Neuron (in vitro differentiated cells): Measurements from ENCODE around the gene KHDC4.

Source experiments
- H2AFZ ChIP-seq: one replicate; pipeline ENCODE4 v1.6.1; 2013; ENCODE audit warnings: low read depth, mild to moderate bottlenecking, inconsistent platforms, low read length, moderate library complexity
- H3K27me3 ChIP-seq: one replicate; pipeline ENCODE4 v1.6.1; 2013; ENCODE audit warnings: low read length; ENCODE audit not compliant: insufficient read depth
- H3K36me3 ChIP-seq: one replicate; pipeline ENCODE4 v1.6.1; 2013; ENCODE audit warnings: low read length; ENCODE audit not compliant: insufficient read depth
- H3K4me1 ChIP-seq: one replicate; pipeline ENCODE4 v1.6.1; 2013; ENCODE audit warnings: low read length; ENCODE audit not compliant: insufficient read depth
- H3K4me3 ChIP-seq: 2 replicates; pipeline ENCODE4 v1.5.1; 2013; ENCODE audit warnings: mild to moderate bottlenecking, low read length, moderate library complexity
- H3K9me3 ChIP-seq: one replicate; pipeline ENCODE4 v1.6.1; 2013; ENCODE audit warnings: low read length

KHDC4 gene

DNA sequence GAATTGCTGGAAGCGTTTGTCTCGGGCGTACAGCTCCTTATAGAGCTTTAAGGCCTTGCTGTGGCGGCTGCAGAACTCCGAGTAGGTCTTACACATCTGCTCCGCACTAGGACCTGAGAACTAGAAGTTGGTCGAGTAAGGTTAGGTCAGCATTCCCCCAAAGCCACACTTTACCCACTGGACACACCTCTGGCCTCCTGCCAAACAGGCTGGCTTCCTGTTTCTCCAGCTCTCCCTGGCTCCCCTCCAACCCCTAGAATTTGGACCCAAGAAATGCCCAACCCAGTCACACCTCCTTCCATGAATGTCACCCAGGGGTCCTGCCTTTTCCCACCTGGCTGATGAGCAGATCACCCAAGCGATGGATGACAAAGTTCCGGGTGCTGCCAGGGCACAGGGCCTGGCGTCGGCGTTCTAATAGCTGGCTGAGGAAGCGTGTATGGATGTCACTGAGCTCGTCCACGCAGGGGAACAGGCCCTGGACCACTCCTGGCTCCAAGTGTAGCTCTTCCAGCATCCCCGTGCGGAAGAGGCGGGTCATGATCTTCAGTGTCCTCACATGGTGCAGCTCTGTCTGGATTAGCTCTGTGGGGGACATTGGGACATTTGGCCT is 28.5 kb upstream of the KHDC4 start:
- Histone ChIP-seq H3K9me3 (no peaks in the 10 kb centered on the region), H3K36me3 (peaks cover 86% of the 10 kb centered on the region)

DNA sequence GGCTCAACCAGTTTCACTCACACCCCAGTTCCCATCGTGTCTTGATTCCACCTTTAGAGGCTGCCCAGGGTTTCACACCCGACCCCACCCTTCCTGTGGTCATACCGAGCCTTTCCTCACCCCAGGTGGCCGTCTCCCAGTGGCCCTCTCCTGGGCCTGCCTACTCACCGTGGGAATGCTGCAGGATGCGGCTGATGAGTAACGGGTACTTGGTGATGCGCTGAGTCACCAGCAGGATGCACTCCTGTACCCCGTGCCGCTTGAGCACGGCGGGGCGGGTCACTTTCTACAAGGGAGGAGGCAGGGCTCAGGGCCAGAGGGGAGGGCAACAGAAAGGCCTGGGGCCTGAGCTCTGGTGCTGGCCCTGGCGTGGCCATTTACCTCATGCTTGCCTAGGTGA is 27.7 kb upstream of the KHDC4 start:
- Histone ChIP-seq H3K36me3 (peaks cover 86% of the 10 kb centered on the region), H3K27me3 (no peaks in the 10 kb centered on the region), H3K4me1 (no peaks in the 10 kb centered on the region), H3K4me3 (no peak overlapping the region), H2AFZ (no peak overlapping the region), H3K9me3 (no peaks in the 10 kb centered on the region)

More for the DNA sequence above, 28.5 kb upstream of the KHDC4 start:
- Histone ChIP-seq H3K4me1 (peaks cover 6% of the 10 kb centered on the region), H3K4me3 (no peak overlapping the region), H2AFZ (no peak overlapping the region), H3K27me3 (no peaks in the 10 kb centered on the region)

DNA sequence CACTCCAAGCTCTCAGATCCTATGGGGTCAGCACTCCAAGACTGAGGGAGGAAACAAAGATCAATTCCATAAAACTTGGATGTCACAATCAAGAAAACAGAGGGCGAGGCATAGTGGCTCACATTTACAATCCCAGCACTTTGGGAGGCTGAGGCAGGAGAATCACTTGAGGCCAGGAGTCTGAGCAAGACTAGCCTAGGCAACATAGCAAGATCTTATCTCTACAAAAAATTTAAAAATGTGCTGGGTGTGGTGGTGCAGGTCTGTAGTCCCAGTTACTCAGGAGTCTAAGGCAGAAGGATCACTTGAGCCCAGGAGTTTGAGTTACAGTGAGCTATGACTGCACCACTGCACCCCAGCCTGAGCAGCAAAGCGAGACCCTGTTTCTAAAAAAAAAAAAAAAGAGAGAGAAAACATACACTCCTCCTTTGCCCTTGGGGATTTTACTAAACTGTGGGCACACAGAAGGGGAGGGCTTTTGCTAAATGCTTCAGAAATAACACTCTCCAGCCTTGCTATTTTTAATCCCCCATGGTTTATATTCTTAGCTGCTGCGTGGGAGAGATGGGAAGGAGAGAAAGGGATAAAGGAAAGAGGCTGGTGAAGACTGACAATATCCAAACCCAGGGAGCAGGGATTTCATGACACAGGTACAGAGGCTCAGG is 26.0 kb upstream of the KHDC4 start:
- no peaks in the 10 kb centered on the region for H3K27me3 ChIP-seq
- no peaks in the 10 kb centered on the region for H3K4me1 ChIP-seq
- no peak overlapping the region for H2AFZ ChIP-seq
- H3K9me3 ChIP-seq: no peaks in the 10 kb centered on the region
- peaks cover 83% of the 10 kb centered on the region for H3K36me3 ChIP-seq
- no peak overlapping the region for H3K4me3 ChIP-seq

DNA sequence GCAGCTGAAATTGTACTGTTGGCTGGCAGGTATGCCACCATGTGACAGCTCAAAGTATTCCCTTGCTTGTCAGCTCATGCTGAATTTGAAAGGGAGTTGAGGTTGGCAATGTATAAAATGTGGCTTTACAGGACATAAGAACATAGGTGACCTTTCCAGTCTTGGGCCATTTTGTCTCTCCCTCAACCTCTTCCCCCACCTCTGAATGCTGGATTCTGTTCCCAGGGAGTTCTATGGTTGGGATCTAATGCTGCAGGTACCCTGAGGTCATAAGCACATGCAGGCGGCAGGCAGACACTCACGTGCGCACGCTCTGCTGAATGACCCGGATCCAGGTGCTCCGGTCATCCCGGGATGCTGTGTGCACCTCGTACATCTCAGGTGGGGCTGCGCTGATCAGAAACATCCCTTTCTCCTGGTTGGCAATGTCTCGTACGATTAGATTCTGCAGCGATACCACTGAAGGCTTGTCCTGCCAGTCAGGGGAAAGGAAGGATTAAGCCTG is 23.2 kb upstream of the KHDC4 start:
- H3K36me3 ChIP-seq: peaks cover 85% of the 10 kb centered on the region
- H3K4me3 ChIP-seq: no peak overlapping the region
- no peak overlapping the region for H2AFZ ChIP-seq
- H3K4me1 ChIP-seq: no peaks in the 10 kb centered on the region
- H3K27me3 ChIP-seq: no peaks in the 10 kb centered on the region
- no peaks in the 10 kb centered on the region for H3K9me3 ChIP-seq

DNA sequence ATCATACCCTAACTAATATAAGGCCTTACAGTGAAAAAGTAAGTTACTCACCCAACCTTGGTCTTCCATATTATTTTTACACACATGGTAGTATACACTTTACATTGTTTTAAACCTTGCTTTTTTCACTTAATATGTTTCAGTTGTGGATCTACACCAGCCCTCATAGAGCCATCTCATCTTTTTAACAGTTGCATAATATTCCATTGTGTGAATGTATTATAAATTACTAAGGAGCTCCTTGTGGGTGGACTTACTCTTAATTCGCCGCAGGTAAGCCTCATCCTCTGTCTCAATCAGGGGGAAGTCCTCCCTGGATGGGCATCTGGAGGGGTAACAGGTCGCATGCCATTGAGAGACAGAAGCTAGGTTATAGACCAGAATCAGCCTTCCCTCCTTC is 20.4 kb upstream of the KHDC4 start:
- H3K36me3 ChIP-seq: peaks cover 85% of the 10 kb centered on the region
- H3K4me3 ChIP-seq: no peak overlapping the region
- no peaks in the 10 kb centered on the region for H3K9me3 ChIP-seq
- H3K4me1 ChIP-seq: no peaks in the 10 kb centered on the region
- no peak overlapping the region for H2AFZ ChIP-seq
- no peaks in the 10 kb centered on the region for H3K27me3 ChIP-seq

DNA sequence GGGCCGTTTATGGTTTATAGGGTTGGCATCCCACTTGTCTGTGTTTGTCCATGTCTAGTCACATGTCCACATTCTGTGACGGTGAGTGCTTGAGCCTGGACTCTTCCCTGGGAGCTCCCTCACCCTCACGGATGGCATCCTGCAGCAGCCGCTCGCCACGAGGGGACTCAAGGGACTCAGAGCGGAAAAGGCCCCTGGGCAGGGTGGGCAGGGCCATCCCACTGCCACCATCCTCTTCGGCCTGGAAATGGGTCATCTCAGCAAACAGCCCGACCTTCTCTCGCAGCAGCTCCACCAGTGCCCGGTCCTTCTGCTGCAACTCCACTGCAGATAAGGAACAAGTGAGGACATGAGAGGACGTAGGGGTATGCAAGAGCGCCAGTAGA is 18.3 kb upstream of the KHDC4 start:
- H3K4me3 ChIP-seq: no peak overlapping the region
- H3K9me3 ChIP-seq: no peaks in the 10 kb centered on the region
- peaks cover 82% of the 10 kb centered on the region for H3K36me3 ChIP-seq
- H2AFZ ChIP-seq: no peak overlapping the region
- H3K4me1 ChIP-seq: no peaks in the 10 kb centered on the region
- no peaks in the 10 kb centered on the region for H3K27me3 ChIP-seq

DNA sequence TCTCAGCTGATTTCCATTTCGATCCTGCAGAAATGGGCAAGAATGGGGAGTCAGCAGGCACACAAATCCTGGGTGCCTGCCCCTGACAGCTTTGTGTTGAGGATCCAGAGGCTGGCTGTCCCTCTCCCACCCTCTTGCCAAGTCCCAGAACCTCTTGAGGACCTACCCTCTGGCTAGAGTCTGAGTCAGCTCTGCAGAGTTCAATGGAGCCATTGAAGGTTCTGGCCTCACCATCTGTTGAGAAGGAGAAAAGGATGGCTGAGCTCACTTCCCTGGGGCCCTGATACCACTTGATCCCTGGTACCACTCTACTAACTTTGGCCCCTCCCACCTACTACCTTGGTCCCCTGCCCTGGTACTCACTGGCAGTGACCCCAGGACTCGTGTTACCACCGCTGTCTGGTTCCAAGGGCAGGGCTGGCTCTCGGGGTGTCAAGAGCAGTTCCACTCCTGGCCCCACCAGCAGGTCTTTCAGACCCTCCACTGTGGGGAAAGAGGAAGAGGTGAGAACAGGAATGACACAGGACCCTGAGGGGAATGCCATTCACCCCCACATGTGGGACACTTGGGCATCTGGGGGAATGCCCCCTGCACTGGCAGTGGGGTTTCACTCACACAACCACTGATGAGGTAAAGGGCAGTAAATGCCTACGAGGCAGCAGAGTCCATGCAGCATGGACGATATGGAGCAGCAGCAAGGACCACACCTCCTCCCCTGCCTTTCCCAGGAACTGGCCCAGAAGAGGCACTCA is 17.7 kb upstream of the KHDC4 start:
- H3K4me3 ChIP-seq: no peak overlapping the region
- peaks cover 81% of the 10 kb centered on the region for H3K36me3 ChIP-seq
- H3K4me1 ChIP-seq: no peaks in the 10 kb centered on the region
- no peaks in the 10 kb centered on the region for H3K9me3 ChIP-seq
- H2AFZ ChIP-seq: no peak overlapping the region
- H3K27me3 ChIP-seq: no peaks in the 10 kb centered on the region

DNA sequence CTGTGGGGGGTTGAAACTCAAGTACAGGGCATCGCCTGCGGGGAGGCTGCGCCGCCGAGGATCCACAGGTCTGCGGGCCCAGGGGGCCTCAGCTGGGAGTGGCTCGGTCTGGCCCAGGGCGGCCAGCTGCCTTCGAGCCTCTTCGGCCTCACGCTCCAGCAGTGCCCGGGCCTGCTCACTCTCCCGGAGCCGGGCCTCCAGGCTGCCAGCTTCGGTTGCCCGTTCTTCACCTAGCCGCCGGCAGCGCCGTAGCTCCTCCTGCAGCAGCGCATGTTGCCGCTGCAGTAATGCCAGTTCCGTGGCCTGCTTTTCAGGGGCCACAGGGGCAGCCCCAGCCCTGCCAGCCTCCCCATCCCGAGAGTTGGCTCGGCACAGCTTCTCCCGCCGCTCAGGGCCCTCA is 16.6 kb upstream of the KHDC4 start:
- H3K36me3 ChIP-seq: peaks cover 81% of the 10 kb centered on the region
- H2AFZ ChIP-seq: no peak overlapping the region
- no peaks in the 10 kb centered on the region for H3K4me1 ChIP-seq
- H3K9me3 ChIP-seq: no peaks in the 10 kb centered on the region
- H3K4me3 ChIP-seq: no peak overlapping the region
- H3K27me3 ChIP-seq: no peaks in the 10 kb centered on the region

DNA sequence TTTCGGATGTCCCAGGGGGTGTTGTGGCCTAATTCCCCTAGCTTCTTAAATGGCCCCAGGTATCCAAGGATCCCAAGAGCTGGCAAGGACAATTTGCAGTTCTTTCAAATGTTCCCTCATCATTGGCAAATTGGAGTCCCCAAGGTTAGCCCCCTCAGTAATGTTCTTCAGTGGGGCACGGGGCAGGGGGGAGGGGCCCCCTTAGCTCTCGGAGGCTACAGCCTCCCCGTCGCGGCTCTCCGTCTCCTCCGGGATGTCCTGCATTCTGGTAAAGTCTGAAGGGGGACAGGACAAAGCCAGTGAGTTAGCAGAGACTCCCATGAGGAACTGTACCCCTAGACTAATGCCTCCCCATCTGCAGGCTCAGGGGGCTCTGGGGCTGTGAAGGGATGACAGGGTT is 13.5 kb upstream of the KHDC4 start:
- Histone ChIP-seq H3K9me3 (no peaks in the 10 kb centered on the region), H3K36me3 (peaks cover 58% of the 10 kb centered on the region), H3K27me3 (no peaks in the 10 kb centered on the region), H3K4me1 (no peaks in the 10 kb centered on the region), H2AFZ (no peak overlapping the region), H3K4me3 (no peak overlapping the region)

DNA sequence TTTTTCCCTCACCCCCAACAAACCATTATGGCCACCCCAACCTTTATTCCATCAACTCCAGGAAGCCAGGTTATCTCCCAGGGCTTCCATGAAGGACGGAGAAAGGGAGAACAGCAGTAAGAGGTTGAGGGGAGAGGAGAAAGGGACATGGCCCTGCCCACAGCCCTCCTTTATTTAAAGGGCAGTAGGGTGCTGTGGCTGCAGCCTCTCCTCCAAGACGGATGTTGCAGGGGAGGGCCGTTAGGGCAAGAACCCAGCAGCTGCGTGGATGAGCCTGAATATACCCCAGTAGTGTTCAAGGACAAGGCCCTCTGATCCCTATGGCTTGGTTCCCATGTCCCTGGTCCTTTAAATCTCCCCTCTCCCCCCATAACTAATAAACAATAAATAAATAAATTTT is 13.1 kb upstream of the KHDC4 start:
- no peaks in the 10 kb centered on the region for H3K27me3 ChIP-seq
- H3K4me3 ChIP-seq: no peak overlapping the region
- peaks cover 54% of the 10 kb centered on the region for H3K36me3 ChIP-seq
- H3K4me1 ChIP-seq: no peaks in the 10 kb centered on the region
- H3K9me3 ChIP-seq: no peaks in the 10 kb centered on the region
- H2AFZ ChIP-seq: no peak overlapping the region

DNA sequence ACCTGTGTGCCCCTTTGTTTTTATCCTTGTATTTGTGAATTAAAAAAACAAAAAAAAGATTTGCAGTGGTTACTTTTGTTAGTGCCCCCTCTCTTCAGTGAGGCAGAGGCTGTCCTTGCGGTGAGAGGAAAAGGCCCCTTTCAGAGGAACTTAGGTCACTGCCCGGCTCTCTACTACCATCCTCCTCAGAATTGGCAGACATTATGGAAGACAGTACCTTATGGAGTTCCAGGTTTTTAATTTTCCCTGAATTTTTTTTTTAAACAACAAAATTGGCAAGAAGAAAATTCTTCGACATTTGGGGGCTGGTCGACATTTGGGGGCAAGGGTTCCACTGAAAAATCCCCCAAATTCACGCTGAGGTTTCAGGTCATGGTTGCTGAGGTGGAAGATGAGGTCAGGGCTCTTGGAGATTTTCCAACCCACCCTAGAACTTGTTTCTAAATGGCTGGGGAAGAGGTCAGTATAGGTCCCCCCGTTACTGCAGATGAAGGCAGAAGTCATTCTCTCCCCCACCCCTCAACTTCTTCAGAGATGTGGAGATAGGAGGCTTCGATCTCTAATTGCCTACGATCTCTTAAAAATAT is 12.5 kb upstream of the KHDC4 start:
- H3K9me3 ChIP-seq: no peaks in the 10 kb centered on the region
- H3K36me3 ChIP-seq: peaks cover 48% of the 10 kb centered on the region
- no peaks in the 10 kb centered on the region for H3K4me1 ChIP-seq
- H3K4me3 ChIP-seq: no peak overlapping the region
- H3K27me3 ChIP-seq: no peaks in the 10 kb centered on the region
- H2AFZ ChIP-seq: no peak overlapping the region

DNA sequence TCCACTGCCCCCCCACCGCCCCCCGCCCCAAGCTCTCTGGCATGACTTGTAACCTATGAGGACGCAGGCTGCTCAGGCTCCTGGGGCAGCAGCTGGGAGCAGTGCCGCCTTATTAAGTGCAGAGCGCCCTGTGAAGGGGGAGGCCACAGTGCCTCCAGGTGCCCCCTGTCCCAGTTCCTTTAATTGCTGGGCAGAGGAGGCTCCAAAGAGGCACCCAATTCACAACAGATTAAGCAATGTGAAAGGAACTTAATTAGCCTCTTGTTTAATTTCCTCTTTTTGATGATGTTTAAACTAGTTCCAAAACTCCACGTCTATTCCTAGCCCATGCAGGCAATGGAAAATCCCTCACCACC is 10.2 kb upstream of the KHDC4 start:
- H3K9me3 ChIP-seq: no peaks in the 10 kb centered on the region
- H3K4me1 ChIP-seq: no peaks in the 10 kb centered on the region
- H2AFZ ChIP-seq: no peak overlapping the region
- H3K36me3 ChIP-seq: peaks cover 27% of the 10 kb centered on the region
- H3K4me3 ChIP-seq: no peak overlapping the region
- H3K27me3 ChIP-seq: no peaks in the 10 kb centered on the region

DNA sequence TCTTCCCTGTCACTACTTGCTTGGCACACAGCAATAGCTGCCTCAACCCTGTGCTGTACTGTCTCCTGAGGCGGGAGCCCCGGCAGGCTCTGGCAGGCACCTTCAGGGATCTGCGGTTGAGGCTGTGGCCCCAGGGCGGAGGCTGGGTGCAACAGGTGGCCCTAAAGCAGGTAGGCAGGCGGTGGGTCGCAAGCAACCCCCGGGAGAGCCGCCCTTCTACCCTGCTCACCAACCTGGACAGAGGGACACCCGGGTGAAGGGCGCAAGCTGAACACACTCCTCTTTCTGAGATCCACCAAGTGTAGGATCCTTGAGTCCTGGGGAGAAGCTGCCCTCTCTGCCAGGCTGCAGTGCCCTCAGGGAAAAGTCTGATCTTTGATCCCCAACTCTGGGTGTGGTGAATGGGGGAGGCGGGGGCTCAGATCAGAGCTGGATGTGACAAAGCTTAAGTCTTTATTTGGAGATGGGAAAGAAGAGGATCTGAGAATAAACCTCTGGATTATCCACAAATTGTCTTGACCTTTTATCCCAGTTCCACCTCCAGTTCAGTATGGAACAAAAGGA is 8.4 kb upstream of the KHDC4 start:
- H3K27me3 ChIP-seq: no peaks in the 10 kb centered on the region
- H2AFZ ChIP-seq: no peak overlapping the region
- no peaks in the 10 kb centered on the region for H3K9me3 ChIP-seq
- H3K36me3 ChIP-seq: peaks cover 14% of the 10 kb centered on the region
- no peaks in the 10 kb centered on the region for H3K4me1 ChIP-seq
- H3K4me3 ChIP-seq: no peak overlapping the region
